GM19351 (cell line): Measurements from ENCODE around the gene PPIL4.

Experiments used
- ATAC-seq: cut with Tn5 transposase; IDR thresholded peaks from one replicate; pipeline ENCODE4 v1.9.1; 2021; ENCODE audit warnings: mild to moderate bottlenecking, moderate library complexity; ENCODE audit not compliant: unreplicated experiment

PPIL4 gene, protein sequence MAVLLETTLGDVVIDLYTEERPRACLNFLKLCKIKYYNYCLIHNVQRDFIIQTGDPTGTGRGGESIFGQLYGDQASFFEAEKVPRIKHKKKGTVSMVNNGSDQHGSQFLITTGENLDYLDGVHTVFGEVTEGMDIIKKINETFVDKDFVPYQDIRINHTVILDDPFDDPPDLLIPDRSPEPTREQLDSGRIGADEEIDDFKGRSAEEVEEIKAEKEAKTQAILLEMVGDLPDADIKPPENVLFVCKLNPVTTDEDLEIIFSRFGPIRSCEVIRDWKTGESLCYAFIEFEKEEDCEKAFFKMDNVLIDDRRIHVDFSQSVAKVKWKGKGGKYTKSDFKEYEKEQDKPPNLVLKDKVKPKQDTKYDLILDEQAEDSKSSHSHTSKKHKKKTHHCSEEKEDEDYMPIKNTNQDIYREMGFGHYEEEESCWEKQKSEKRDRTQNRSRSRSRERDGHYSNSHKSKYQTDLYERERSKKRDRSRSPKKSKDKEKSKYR

DNA sequence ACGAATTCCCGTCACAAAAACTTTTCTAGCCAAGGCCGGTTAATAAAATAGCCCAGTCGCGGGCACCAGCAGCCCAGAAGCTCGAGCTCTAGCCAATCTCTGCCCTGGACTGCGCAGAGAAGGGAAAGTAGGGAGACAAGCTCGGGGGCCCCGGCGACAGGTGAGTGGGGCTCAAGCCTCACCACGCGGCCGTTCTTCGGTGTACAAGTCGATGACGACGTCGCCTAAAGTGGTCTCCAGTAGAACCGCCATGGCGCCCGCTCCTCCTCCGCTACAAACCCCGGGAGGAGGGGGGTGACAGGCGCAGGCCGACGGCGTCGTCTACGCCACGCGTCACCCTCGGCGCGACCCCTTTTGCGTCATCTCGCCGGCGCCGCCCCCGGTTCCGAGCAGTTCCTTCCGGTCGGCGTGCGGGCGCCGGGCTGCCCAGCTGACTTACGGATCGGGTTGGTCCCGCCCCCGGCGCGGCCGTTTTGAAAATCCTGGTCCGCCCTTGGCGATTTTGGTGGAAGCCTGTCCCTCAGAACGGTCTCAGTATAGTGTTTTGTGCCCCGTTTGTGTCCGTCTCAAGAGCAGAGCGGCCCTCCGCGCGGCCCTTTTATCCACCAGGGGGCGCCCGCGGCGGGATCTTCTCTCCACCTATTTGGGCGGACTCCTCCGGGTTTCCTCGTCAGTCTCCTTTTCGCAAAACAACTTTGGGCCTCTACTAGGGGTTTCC lies at the start of gene PPIL4:
TSS of gene PPIL4 (minus strand) at position 290 of the 718 bp plus-strand sequence. CDS start at position 252, 38 bp downstream.
- peak; percentile 90 for ATAC-seq

DNA sequence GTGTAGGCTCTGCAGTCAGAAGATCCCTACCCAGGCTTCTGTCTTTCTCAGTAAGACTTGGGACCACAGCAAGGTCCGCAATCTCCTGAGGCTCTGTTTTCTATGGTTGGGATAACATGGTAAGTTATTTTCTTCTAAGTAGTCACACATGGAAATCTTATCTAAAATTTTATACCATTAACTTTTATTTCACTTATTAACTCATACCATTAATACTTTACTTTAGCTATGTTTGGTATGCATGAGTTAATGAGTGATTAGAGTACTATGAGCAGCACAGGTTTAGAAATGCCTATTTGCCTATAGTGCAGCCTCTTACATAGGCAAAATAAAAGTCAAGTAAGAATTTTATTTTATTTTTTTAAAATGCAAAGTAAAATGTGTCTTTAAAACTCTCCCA lies 47.6 kb upstream of the PPIL4 start:
- no peak for ATAC-seq

DNA sequence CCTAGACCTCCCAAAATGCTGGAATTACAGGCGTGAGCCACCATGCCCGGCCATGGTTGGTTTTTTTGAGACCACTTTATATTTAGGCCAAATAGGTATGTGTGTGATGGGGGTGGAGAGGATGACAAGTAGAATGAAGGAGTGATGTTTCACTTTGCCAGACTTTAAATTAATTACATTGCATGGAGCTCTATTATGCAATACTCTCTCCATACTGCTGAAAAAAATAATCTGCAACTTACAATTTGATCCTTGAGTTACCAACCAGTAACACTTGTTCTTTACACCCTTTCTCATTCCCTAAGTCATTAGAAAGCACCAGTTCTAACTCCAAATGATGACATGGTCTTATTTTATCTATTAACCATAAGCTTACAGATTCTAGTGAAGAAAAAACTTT lies 47.1 kb upstream of the PPIL4 start:
- ATAC-seq, result no peak

DNA sequence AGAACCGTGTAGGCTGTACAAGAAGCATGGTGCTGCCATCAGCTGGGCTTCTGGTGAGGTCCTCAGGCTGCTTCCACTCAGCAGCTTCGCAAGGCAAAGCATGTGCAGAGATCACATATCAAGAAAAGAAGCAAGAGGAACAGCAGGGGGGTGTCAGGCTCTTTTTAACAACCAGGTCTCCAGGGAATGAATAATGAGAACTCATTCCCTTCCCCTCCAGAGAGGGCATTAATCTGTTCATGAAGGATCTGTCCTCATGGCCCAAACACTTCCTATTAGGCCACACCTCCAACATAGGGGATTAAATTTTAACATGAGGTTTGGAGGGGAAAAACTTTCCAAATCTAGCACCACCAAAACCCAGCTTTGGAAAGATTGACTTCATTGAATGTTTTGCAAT lies 40.3 kb upstream of the PPIL4 start:
- no peak for ATAC-seq

DNA sequence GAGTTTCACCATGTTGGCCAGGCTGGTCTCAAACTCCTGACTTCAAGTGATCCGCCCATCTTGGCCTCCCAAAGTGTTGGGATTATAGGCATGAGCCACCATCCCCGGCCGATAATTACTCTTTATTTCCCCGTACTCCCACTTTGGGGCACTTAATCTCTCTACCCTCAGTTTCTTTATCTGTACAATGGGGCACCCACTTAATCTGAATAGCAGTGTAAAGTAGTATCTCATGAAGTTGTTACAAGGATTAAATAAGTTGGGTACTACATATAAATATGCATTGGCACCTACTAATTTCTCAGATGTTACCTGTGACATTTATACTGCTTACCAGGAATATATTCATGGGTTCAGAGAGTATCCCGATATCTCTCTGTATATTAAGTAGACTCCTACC lies 35.5 kb upstream of the PPIL4 start:
- ATAC-seq, result no peak

DNA sequence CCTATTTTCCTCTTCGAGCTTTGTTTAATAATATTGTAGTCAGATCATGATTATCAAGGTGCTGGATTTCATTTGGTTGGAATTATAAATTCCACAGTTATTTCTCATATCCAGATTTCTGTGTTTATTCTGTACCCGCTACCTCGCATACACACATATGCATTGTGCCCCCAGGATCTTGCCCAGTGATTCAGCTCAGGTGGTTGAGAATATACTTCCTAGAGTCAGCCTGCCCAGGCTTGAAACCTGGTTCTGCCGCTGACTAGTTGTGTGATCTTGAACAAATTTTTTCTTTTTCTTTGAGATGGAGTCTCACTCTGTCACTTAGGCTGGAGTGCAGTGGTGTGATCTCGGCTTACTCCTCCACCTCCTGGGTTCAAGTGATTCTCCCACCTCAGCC lies 35.0 kb upstream of the PPIL4 start:
- ATAC-seq, result no peak

DNA sequence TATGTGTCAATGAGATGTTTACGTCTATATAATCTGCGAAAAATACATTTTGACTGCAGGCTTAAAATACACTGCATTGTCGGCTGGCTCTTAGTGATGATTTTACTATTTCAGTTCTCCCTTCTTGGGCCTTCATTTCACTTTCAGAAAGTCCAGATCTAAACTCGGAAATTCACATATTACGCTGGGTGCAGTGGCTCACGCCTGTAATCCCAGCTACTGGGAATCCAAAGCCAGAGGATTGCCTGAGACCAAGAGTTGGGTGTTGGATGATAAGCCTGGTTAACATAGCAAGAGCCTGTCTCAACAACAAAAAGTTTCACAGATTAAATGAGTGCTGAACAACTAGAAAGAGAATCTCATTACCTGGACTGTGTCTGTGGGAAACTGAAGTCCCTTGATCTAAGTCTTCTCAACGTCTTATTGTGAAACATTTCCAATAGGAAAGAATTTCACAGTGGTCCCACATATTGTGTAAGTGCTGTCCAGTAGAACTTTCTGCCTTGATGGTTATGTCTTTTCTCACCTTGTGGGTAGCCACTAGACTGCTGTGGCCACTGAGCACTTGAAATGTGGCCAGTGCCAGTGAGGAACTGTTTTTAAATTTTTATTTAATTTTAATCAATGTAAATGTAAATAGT lies 22.2 kb upstream of the PPIL4 start:
- no peak for ATAC-seq

DNA sequence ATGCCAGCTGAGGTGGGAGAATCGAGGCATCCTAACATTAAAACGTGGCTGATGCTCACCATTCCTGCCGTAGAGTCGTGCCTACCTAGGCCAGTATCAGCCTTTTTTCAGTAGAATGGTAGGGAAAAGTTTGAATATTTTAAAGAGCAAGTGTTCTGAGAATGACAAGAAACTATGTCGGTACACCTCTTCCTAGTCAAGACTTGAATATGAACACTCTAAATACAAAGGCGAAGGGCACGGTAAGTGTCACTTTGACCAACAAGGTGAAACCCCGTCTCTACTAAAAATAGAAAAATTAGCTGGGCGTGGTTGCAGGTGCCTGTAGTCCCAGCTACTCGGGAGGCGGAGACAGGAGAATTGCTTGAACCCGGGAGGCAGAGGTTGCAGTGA lies 21.3 kb upstream of the PPIL4 start:
- no peak for ATAC-seq

DNA sequence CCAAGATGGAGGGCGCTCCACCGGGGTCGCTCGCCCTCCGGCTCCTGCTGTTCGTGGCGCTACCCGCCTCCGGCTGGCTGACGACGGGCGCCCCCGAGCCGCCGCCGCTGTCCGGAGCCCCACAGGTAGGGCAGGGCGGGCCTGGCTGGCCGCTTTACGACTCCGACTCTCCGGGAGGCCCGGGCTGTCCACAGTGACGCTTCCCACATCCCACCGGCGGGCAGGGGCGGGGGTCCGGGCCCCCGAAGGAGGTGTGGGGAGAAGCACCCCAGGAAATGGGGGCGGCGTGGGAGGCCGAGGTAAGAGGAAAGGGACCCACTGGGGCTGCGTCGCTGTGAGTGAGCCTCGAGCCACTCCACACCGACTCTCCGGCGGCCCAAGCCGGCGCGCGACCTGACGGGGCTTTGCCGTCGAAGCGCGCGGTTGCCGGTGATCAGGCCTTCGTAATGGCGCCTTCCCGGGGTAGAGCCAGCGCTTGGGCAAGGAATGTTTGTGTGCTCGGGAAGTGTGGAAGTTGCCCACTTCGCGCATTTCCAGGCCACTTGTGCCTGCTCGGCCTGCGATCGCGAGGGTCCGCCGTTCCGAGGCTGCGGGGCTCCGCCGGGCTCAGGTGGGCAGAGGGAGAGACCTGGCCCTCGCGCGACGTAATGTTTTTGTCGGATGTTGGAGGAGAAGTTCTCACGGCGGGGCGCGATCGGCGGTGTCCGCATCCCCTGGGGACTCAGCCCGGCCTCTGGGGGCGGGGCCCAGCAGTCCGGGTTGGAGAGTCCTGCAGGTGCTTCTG lies 20.8 kb upstream of the PPIL4 start:
- peak; percentile 17 for ATAC-seq

DNA sequence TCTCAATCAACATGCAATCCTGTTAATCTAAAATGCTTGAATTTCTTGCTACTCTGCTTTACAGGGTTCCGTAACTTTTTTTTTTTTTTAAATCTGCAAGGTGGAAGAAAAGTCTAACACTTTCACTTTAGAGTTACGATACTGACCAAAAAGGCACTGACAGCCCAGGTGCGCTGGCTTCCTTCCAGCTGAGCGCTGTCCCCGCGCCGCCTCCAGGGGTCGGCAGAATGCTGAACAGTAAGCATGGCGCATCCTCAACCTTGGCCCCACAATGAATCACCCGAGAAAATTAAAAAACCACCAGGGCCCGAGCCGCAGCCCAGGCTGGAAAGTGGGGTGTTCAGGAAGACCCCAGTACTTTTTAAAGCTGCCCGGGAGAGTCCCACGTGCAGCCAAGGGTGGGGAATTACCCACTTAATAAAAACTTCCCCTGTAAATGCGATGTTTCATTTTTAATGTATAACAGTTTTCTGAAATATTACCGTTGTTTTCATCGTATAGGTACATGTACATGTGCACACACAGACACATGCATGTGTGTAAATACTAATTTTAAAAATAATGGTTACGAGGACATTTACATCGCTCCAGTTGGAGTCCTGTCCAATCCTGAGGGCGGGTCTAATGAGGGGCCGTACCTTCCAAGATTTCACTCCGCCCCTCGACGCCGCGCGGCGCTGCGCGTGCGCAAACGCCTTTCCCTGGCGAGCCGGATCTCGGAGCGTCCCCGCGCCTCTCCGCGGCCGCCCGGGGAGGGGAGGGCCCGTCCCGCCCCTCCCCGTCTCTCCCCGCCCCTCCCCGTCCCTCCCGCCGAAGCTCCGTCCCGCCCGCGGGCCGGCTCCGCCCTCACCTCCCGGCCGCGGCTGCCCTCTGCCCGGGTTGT lies 19.9 kb upstream of the PPIL4 start, which contains the start of gene GINM1:
TSS of gene GINM1 (plus strand) at position 849 of the 883 bp plus-strand sequence. CDS start 40 bp downstream, outside the sequence.
- ATAC-seq, result peak; percentile 76

DNA sequence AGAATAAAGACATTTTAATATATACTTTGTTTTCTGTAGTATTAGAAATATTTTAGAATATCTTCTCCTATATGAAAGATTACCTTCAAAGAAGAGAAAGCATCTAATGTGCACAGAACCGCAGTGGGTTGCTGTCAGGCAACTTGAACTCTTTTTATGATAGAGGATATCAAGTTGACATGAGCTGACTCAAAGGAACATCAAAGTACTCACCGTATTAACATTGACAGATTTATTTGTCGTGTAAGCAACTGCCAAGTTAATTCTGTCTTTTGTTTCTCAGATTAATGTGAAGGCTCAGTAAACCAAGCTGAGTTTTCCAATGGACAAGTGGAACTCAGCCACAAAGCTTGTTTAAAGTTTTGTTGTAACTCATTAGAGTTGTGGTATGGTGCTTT lies 18.1 kb upstream of the PPIL4 start:
- ATAC-seq, result no peak

DNA sequence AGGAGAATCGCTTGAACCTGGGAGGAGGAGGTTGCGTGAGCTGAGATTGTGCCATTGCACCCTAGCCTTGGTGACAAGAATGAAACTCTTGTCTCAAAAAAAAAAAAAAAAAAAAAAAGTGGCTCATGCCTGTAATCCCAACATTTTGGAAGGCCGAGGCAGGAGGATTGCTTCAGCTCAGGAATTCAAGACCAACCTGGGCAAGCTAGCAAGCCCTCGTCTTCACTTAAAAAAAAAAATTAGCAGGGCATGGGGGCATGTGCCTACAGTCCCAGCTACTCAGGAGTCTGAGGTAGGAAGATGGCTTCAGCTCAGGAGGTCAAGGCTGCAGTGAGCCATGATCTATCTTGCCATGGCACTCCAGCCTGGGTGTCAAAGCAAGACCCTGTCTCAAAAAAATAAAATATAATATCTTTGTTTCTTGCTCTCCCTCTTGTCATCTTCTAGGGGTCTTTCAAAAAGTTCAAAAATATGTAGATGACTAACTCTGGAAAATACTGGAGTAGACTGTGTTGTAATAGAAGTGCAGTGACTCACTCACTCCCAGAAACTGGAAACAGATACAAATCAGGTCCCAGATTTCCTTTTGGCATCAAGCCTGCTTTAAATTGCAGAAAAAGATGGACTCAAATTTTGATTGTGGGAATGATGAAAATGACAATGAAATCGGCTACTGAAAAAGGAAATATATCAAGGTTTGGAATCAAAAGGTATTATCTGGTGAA lies 17.5 kb upstream of the PPIL4 start:
- ATAC-seq, result no peak

DNA sequence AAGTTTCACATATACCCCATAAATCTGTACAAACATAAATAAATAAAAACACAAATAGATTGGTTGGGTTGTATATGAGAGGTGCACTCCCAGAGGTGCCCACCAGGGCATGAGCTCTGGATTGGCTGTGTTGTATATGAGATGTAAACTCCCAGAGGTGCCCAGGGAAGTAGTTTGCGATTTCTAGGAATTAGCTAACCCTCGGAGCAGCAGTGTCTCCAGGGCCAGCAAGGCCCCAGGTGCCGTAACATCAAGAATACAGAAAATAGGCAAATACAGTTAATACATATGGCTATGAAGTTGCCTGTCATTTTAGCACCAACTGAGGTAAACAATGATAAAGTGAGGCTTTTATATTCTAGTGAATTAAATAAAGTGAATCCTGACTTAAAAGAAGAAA lies 14.9 kb upstream of the PPIL4 start:
- ATAC-seq, result no peak

DNA sequence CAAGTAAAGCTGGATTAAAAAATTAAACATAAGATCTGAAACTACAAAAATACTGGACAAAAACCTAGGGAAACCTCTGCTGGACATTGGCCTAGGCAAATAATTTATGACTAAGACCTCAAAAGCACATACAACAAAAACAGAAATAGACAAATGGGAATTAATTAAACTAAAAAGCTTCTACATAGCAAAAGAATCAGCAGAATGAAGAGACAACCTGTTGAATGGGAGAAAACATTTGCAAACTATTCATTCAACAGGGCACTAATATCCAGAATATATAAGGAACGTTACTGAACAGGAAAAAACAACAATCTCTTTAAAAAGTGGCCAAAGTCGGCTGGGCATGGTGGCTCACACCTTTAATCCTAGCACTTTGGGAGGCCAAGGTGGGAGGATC lies 13.5 kb upstream of the PPIL4 start:
- ATAC-seq, result no peak

DNA sequence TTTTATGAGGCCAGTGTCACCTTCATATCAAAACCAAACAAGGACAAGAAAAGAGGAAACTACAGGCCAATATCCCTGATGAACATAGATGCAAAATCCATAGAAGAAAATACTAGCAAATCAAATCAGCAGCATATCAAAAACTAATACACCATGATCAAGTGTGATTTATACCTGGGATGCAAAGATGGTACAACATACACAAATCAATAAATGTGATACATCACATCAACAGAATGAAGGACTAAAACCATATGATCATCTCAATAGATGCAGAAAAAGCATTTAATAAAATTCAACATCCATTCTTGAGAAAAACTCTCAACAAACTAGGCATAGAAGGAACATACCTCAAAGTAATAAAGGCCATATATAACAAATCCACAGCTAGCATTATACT lies 12.2 kb upstream of the PPIL4 start:
- no peak for ATAC-seq

DNA sequence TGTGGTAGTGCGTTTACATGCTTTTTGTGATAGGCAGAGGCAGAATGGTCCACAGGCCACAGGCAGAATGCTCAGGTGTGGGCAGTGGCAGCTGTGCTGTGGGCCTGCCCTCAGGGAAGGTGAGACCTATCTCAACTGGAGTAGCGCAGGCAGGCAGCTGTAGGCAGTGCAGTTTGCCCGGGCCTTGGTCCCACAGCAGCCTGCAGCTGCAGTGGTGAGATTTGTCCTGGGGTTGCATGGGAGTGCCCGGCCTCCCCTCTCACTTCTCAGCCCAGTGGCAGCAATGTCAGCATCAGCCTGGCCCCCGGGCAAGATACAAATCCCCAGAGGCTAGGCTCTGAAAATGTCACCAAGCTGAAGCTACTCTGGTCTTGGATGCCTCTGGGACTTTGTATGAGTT lies 6.1 kb upstream of the PPIL4 start:
- ATAC-seq, result no peak

DNA sequence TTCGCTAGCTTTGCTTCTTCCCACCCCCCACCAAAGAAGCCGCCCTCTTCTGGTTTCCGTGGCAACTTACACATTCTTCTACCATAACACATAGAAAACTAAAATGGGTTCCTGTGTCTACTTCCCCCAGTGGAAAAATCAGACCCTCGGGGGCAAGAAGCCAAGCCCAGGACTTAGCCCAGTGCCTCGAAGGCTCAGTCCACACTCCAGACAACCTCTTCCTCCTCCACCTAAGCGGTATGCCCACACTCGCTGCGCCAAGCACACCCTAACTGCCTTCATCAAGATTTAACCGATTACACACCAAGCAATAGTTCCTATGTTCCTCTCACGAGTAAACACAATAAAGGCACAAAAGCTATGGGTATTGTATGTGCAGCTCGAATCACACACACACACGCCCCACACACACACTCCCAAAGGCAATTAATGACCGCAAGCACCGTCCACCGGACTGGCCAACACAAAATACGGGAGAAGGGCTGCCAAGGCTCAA lies 537 bp downstream of the PPIL4 start:
- peak; percentile 21 for ATAC-seq

DNA sequence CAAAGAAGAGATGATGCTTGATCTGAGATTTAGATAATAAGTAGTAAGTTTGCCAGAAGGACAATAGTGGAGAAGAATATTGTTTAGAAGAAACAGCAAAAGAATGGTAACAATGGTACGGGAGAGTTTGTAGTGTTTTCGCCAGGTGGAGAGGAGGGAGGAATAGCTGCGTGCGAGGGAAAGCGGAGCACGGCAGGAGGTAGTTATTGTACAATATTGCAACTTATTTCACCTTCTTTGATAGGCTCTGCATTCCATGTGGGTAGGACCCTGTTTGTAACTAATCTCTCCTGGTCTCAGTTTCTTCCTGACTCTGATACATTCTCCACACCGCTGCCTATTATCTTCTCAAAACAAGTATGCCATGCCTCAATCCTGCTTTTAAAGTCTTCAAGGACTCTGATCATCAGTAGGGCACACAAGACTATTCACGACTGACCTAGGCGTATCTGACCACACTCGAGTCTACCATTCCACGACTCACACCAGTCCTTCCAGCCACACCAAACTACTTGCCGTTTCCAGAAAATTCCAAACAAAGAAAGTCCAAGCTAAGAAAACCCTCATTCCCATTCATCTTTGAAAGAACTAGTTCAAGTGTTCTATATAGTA lies 1.1 kb downstream of the PPIL4 start:
- no peak for ATAC-seq

DNA sequence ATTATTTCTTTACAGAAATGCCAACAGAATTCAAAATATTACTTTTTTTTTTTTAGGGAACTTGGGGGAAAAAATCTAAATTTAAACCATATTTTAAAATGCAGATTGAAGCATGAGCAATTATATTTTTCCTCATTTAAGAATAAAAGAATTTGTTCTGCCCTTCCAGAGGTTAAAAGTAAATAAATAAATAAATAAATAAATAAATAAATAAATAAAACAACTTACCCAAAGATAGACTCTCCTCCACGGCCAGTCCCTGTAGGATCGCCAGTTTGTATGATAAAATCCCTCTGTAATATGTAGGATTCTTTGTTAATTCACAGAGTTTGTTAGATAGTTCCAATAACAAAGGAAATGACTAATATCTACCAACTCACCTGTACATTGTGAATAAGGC lies 4.7 kb downstream of the PPIL4 start:
- no peak for ATAC-seq
